Mesendoderm (in vitro differentiated cells): ENCODE data around the gene MEIOC.

Source experiments
- DNase-seq: peaks from one replicate; pipeline ENCODE4 v3.0.0; 2013
- H2AK5ac ChIP-seq: 2 replicates; pipeline ENCODE4 v1.6.1; 2013; ENCODE audit warnings: low read length, inconsistent platforms
- H2BK120ac ChIP-seq: 2 replicates; pipeline ENCODE4 v1.6.1; 2013; ENCODE audit warnings: low read depth, mild to moderate bottlenecking, low read length, moderate library complexity, mixed read lengths
- H2BK15ac ChIP-seq: replicated peaks from 2 replicates; pipeline ENCODE4 v1.6.1; 2013; ENCODE audit warnings: low read depth, mild to moderate bottlenecking, moderate library complexity
- H2BK5ac ChIP-seq: 2 replicates; pipeline ENCODE4 v1.6.1; 2013; ENCODE audit warnings: low read length, inconsistent platforms
- H3K18ac ChIP-seq: 2 replicates; pipeline ENCODE4 v1.6.1; 2013; ENCODE audit warnings: mild to moderate bottlenecking, low read length, mixed read lengths
- H3K23ac ChIP-seq: one replicate; pipeline ENCODE4 v1.6.1; 2013; ENCODE audit warnings: low read length
- H3K27ac ChIP-seq: 2 replicates; pipeline ENCODE4 v1.5.1; 2013; ENCODE audit warnings: low read depth, mild to moderate bottlenecking, inconsistent platforms, low read length, moderate library complexity
- H3K27me3 ChIP-seq: 2 replicates; pipeline ENCODE4 v1.6.1; 2013; ENCODE audit warnings: low read length, control low read depth, mild to moderate bottlenecking, inconsistent platforms; ENCODE audit not compliant: insufficient read depth, poor library complexity
- H3K36me3 ChIP-seq: 2 replicates; pipeline ENCODE4 v1.6.1; 2013; ENCODE audit warnings: low read length, inconsistent platforms; ENCODE audit not compliant: control insufficient read depth, insufficient read depth
- H3K4ac ChIP-seq: one replicate; pipeline ENCODE4 v1.6.1; 2013; ENCODE audit warnings: low read depth, mild to moderate bottlenecking, low read length, moderate library complexity
- H3K4me1 ChIP-seq: 2 replicates; pipeline ENCODE4 v1.6.1; 2013; ENCODE audit warnings: low read depth, low read length, inconsistent platforms; ENCODE audit not compliant: control insufficient read depth
- H3K4me2 ChIP-seq: 2 replicates; pipeline ENCODE4 v1.6.1; 2013; ENCODE audit warnings: low read length
- H3K4me3 ChIP-seq: 2 replicates; pipeline ENCODE4 v1.5.1; 2013; ENCODE audit warnings: mild to moderate bottlenecking, low read length
- H3K56ac ChIP-seq: one replicate; pipeline ENCODE4 v1.6.1; 2013; ENCODE audit warnings: low read length
- H3K79me1 ChIP-seq: 2 replicates; pipeline ENCODE4 v1.6.1; 2013; ENCODE audit warnings: low read length, inconsistent platforms
- H3K79me2 ChIP-seq: 2 replicates; pipeline ENCODE4 v1.6.1; 2013; ENCODE audit warnings: mild to moderate bottlenecking, low read length; ENCODE audit not compliant: control insufficient read depth, insufficient read depth
- H3K9ac ChIP-seq: 2 replicates; pipeline ENCODE4 v1.6.1; 2013; ENCODE audit warnings: low read length, inconsistent platforms
- H4K5ac ChIP-seq: one replicate; pipeline ENCODE4 v1.6.1; 2013; ENCODE audit warnings: low read length
- H4K8ac ChIP-seq: one replicate; pipeline ENCODE4 v1.6.1; 2013; ENCODE audit warnings: low read depth, mild to moderate bottlenecking, control low read depth, low read length, moderate library complexity
- WGBS: extraction: QIAGEN DNeasy Blood & Tissue Kit; methylation state at CpG from one replicate; pipeline ENCODE4 v1.1.7; 2013; ENCODE audit warnings: low lambda C conversion rate, missing lambda C conversion rate; ENCODE audit not compliant: insufficient coverage; ENCODE audit errors: extremely low coverage; 5-methylcytosine and 5-hydroxymethylcytosine counted together

The MEIOC gene

DNA sequence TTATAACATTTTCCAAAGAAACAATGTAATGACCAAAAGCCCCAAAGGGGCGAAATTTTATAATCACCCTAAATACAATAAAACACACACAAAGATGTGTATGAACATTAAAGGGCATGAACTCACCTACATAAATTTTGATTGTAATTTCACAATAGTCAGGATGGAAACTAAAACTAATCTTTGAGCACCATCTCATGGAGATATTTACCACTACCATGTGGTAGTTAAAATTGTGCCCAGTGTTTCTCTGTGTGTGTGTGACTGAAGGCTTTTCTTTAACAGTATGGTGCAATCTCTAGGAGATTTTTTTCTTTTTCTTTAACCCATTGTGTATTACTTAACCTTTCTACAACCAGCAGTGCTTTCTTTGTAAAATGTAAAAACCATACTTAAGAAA is 19.7 kb upstream of the MEIOC start:
- no peaks in the 10 kb centered on the region for H3K79me2 ChIP-seq
- no peak overlapping the region for H3K4me2 ChIP-seq
- no peaks in the 10 kb centered on the region for H3K36me3 ChIP-seq
- peak; percentile 23 for DNase-seq
- H4K5ac ChIP-seq: no peak overlapping the region
- no peaks in the 10 kb centered on the region for H3K4me1 ChIP-seq
- no peak overlapping the region for H2BK120ac ChIP-seq
- H3K27me3 ChIP-seq: no peaks in the 10 kb centered on the region
- no peak overlapping the region for H3K9ac ChIP-seq
- no peak overlapping the region for H2BK5ac ChIP-seq
- H3K4ac ChIP-seq: no peak overlapping the region
- no peak overlapping the region for H3K18ac ChIP-seq
- no CpG with 5 or more reads among the region's 1 CpG for WGBS
- H3K79me1 ChIP-seq: no peaks in the 10 kb centered on the region
- H3K4me3 ChIP-seq: no peak overlapping the region
- no peak overlapping the region for H2BK15ac ChIP-seq
- no peak overlapping the region for H4K8ac ChIP-seq
- H3K23ac ChIP-seq: no peak overlapping the region
- no peak overlapping the region for H2AK5ac ChIP-seq
- H3K27ac ChIP-seq: no peak overlapping the region
- no peak overlapping the region for H3K56ac ChIP-seq

DNA sequence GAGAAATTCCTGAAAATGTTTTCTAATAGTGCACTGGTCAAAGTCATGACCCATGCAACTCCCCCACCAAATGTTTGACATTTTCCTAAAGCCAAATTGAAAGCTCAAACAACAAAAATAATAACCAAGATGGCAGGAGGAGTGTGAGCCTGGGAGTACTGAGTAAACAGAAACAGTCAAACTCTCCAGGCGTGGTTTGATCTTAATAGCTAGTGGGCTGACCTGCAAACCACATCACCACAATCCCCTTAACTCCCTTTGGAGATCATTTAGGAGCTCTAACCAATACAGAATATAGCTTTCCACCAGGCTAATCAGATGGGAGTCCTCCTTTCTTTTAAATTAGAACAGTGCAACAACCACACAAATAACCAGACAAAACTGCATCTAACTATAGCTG is 19.2 kb upstream of the MEIOC start:
- no peak overlapping the region for H2BK15ac ChIP-seq
- no peak overlapping the region for H3K18ac ChIP-seq
- no peak for DNase-seq
- no peak overlapping the region for H2BK120ac ChIP-seq
- H2BK5ac ChIP-seq: no peak overlapping the region
- H4K5ac ChIP-seq: no peak overlapping the region
- H3K4me1 ChIP-seq: no peaks in the 10 kb centered on the region
- H3K79me2 ChIP-seq: no peaks in the 10 kb centered on the region
- no peak overlapping the region for H3K56ac ChIP-seq
- no CpG with 5 or more reads among the region's 1 CpG for WGBS
- no peak overlapping the region for H3K4me2 ChIP-seq
- no peak overlapping the region for H2AK5ac ChIP-seq
- no peaks in the 10 kb centered on the region for H3K36me3 ChIP-seq
- no peak overlapping the region for H3K4ac ChIP-seq
- H3K79me1 ChIP-seq: no peaks in the 10 kb centered on the region
- H3K23ac ChIP-seq: no peak overlapping the region
- no peak overlapping the region for H3K4me3 ChIP-seq
- H3K9ac ChIP-seq: no peak overlapping the region
- no peaks in the 10 kb centered on the region for H3K27me3 ChIP-seq
- no peak overlapping the region for H3K27ac ChIP-seq
- H4K8ac ChIP-seq: no peak overlapping the region

DNA sequence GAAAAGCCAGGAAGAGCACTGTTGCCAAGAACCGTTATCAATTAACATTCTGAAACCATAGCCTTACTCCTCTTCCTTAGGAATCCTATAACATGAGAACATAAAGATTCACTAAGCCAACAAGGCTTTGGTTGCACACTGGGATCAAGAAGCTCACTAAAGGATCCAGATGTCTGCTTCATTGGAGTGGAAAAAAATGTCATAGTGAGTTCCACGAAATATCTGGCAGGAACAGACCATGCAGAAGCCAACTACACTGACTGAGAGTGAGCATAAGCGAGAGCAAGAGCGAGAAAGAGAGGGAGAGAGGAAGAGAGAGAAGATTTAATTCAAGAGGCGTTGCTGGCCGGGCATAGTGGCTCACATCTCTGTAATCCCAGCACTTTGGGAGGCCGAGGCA is 13.4 kb upstream of the MEIOC start:
- Histone ChIP-seq H3K4me2 (no peak overlapping the region), H3K23ac (no peak overlapping the region), H3K56ac (no peak overlapping the region), H3K27ac (no peak overlapping the region), H4K5ac (no peak overlapping the region), H3K18ac (no peak overlapping the region), H3K79me2 (no peaks in the 10 kb centered on the region), H3K36me3 (no peaks in the 10 kb centered on the region), H2BK5ac (no peak overlapping the region), H2BK15ac (no peak overlapping the region), H3K79me1 (no peaks in the 10 kb centered on the region), H3K4ac (no peak overlapping the region), H3K4me3 (no peak overlapping the region), H3K27me3 (no peaks in the 10 kb centered on the region), H2BK120ac (no peak overlapping the region), H3K4me1 (no peaks in the 10 kb centered on the region), H3K9ac (no peak overlapping the region), H4K8ac (no peak overlapping the region), H2AK5ac (no peak overlapping the region)
- WGBS: no CpG with 5 or more reads among the region's 7 CpGs
- DNase-seq: no peak

DNA sequence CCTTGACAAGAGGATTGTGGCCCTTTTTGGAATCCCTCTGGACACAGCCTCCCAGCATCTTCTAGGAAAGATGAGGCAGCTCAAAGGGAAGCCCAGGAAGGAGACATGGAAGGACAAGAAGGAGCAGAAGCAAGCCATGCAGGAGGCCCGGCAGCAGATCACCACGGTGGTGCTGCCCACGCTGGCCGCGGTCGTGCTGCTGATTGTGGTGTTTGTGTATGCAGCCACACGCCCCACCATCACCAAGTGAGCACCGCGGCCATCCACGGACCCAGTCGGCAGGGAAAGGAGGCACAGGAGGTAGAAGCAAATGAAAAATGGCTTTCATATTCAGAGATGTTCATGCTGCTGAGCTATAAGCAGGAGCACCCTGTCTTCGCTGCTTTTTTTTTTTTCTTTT is 10.9 kb upstream of the MEIOC start:
- Histone ChIP-seq H3K18ac (no peak overlapping the region), H3K23ac (no peak overlapping the region), H3K4me2 (no peak overlapping the region), H3K27me3 (no peaks in the 10 kb centered on the region), H3K36me3 (no peaks in the 10 kb centered on the region), H3K56ac (no peak overlapping the region), H3K4me1 (no peaks in the 10 kb centered on the region), H4K8ac (no peak overlapping the region), H3K9ac (no peak overlapping the region), H3K4ac (no peak overlapping the region), H3K4me3 (no peak overlapping the region), H2BK15ac (no peak overlapping the region), H3K27ac (no peak overlapping the region), H3K79me1 (no peaks in the 10 kb centered on the region), H2BK120ac (no peak overlapping the region), H4K5ac (no peak overlapping the region), H3K79me2 (no peaks in the 10 kb centered on the region), H2AK5ac (no peak overlapping the region), H2BK5ac (no peak overlapping the region)
- DNase-seq: no peak
- WGBS: no CpG with 5 or more reads among the region's 12 CpGs

DNA sequence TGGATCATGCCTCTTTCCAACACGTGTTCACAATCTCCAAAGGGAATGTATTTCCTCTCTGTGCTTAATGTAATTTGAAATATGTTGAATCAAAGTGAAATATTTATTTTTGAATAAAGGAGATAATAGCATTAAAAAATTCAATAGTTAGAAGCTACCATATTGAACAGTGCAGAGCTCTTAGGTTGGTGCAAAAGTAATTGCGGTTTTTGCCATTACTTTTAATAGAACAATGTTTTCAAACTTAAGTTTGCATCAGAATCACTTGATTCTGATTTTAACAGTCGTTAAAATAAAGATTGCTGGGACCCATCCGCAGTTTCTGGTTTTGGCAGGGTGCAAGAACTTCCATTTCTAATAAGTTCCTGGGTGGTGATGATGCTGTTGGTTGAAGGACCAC is 10.0 kb upstream of the MEIOC start:
- no peaks in the 10 kb centered on the region for H3K36me3 ChIP-seq
- no peak overlapping the region for H2AK5ac ChIP-seq
- no peak overlapping the region for H3K18ac ChIP-seq
- no peak overlapping the region for H3K27ac ChIP-seq
- H3K4me3 ChIP-seq: no peak overlapping the region
- H3K79me2 ChIP-seq: no peaks in the 10 kb centered on the region
- no peak overlapping the region for H3K23ac ChIP-seq
- no peak overlapping the region for H3K56ac ChIP-seq
- no peak overlapping the region for H2BK15ac ChIP-seq
- no peaks in the 10 kb centered on the region for H3K4me1 ChIP-seq
- H4K8ac ChIP-seq: no peak overlapping the region
- H3K79me1 ChIP-seq: no peaks in the 10 kb centered on the region
- H2BK5ac ChIP-seq: no peak overlapping the region
- no peak overlapping the region for H3K9ac ChIP-seq
- DNase-seq: no peak
- no peak overlapping the region for H2BK120ac ChIP-seq
- no CpG with 5 or more reads among the region's 4 CpGs for WGBS
- no peak overlapping the region for H3K4me2 ChIP-seq
- H4K5ac ChIP-seq: no peak overlapping the region
- H3K27me3 ChIP-seq: no peaks in the 10 kb centered on the region
- H3K4ac ChIP-seq: no peak overlapping the region

DNA sequence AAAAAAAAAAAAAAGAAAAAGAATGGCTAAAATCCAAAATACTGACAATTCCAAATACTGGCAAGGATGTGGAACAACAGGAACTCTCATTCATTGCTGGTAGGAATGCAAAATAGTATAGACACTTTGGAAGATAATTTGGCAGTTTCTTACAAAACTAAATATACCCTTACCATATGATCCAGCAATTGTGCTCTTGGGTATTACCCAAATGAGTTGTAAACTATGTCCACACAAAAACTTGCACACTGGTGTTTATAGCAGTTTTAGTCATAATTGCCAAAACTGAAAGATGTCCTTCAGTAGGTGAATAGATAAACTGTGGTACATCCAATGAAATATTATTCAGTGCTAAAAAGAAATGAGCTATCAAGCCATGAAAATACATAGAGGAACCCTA is 8.5 kb upstream of the MEIOC start:
- Histone ChIP-seq H3K56ac (no peak overlapping the region), H2BK15ac (no peak overlapping the region), H2AK5ac (no peak overlapping the region), H2BK120ac (no peak overlapping the region), H3K36me3 (no peaks in the 10 kb centered on the region), H3K4ac (no peak overlapping the region), H3K18ac (no peak overlapping the region), H3K79me1 (no peaks in the 10 kb centered on the region), H4K5ac (no peak overlapping the region), H3K9ac (no peak overlapping the region), H3K79me2 (no peaks in the 10 kb centered on the region), H3K27me3 (no peaks in the 10 kb centered on the region), H3K4me1 (no peaks in the 10 kb centered on the region), H3K4me3 (no peak overlapping the region), H3K23ac (no peak overlapping the region), H4K8ac (no peak overlapping the region), H2BK5ac (no peak overlapping the region), H3K27ac (no peak overlapping the region), H3K4me2 (no peak overlapping the region)
- DNase-seq: no peak
